CD4-positive, CD25-positive, alpha-beta regulatory T cell (primary cell): ENCODE measurements around the gene NLRP10. TPM values are rescaled to one million over a fixed set of nuclear protein-coding genes. Genes with fewer than 3 reads are reported as not detected.

Experiments
- ATAC-seq, 2 donors: fragments of 150-1000 bp; cut with Tn5 transposase; one replicate each; pipeline ENCODE4 v1.10.0; 2021; ENCODE audit warnings: low read depth in 2 of 2, moderate number of reproducible peaks in 2 of 2, moderate library complexity in 1 of 2
- DNase-seq, 3 donors: peaks; one replicate each; pipeline versions ENCODE4 v3.0.0 to v3.0.0-alpha.2; 2012 to 2022; ENCODE audit warnings: mixed read lengths in 1 of 3
- H3K27ac ChIP-seq: one replicate; pipeline ENCODE4 v1.7.0; 2013; ENCODE audit warnings: mild to moderate bottlenecking, low read length; ENCODE audit not compliant: insufficient read depth, poor library complexity, severe bottlenecking
- H3K27me3 ChIP-seq: one replicate; pipeline ENCODE4 v1.7.0; 2013; ENCODE audit warnings: low read length; ENCODE audit not compliant: control insufficient read depth, insufficient read depth
- H3K36me3 ChIP-seq: one replicate; pipeline ENCODE4 v1.7.0; 2013; ENCODE audit warnings: mild to moderate bottlenecking, low read length, moderate library complexity; ENCODE audit not compliant: control insufficient read depth, insufficient read depth
- H3K4me1 ChIP-seq: 2 replicates; pipeline ENCODE4 v1.7.0; 2013; ENCODE audit warnings: mild to moderate bottlenecking, low read length; ENCODE audit not compliant: insufficient read depth, control insufficient read depth, poor library complexity, severe bottlenecking
- H3K4me3 ChIP-seq: one replicate; pipeline ENCODE4 v1.7.0; 2013; ENCODE audit warnings: low read depth, mild to moderate bottlenecking, low read length, moderate library complexity
- H3K9me3 ChIP-seq, 2 experiments: 1 replicate in 1 of 2; 2 replicates in 1 of 2; pipeline ENCODE4 v1.7.0; 2013; ENCODE audit warnings: low read length in 2 of 2, mild to moderate bottlenecking in 1 of 2, moderate library complexity in 1 of 2; ENCODE audit not compliant: control insufficient read depth in 2 of 2
- H3K27ac Mint-ChIP-seq, 3 donors: one replicate each; pipeline ENCODE4 v1.8.0; 2020 to 2022; ENCODE audit warnings: mild to moderate bottlenecking in 3 of 3, mixed read lengths in 3 of 3, moderate library complexity in 2 of 3
- H3K27me3 Mint-ChIP-seq: one replicate; pipeline ENCODE4 v1.8.0; 2022; ENCODE audit warnings: mild to moderate bottlenecking, mixed read lengths
- H3K36me3 Mint-ChIP-seq: one replicate; pipeline ENCODE4 v1.8.0; 2020; ENCODE audit warnings: mixed read lengths
- H3K4me1 Mint-ChIP-seq, 4 donors: one replicate each; pipeline ENCODE4 v1.8.0; 2020 to 2022; ENCODE audit warnings: mixed read lengths in 4 of 4, mild to moderate bottlenecking in 1 of 4
- H3K4me3 Mint-ChIP-seq, 4 donors: one replicate each; pipeline ENCODE4 v1.8.0; 2020 to 2022; ENCODE audit warnings: mild to moderate bottlenecking in 4 of 4, mixed read lengths in 4 of 4, moderate library complexity in 3 of 4
- H3K9me3 Mint-ChIP-seq, 7 donors: one replicate each; pipeline ENCODE4 v1.8.0; 2020 to 2022; ENCODE audit warnings: mixed read lengths in 7 of 7, mild to moderate bottlenecking in 3 of 7, moderate library complexity in 2 of 7
- polyA plus RNA-seq, 4 donors: library from polyadenylated mRNA; unstranded; fragments of 300-500 nt; fragmentation: Illumina TruSeq; gene quantifications; one replicate each; pipeline ENCODE4 v1.2.3, GENCODE V29; 2021
- total RNA-seq: library from RNA; stranded (reverse); gene quantifications from one replicate; pipeline ENCODE4 v1.2.3, GENCODE V29; 2022

NLRP10 gene
- total and polyA plus RNA-seq, 5 donors from 2014 or later: not detected

- Histone ChIP-seq H3K27ac (peak within 1 kb of the TSS; percentile 75), H3K4me1 (peaks cover 25% of the 10 kb centered on the region), H3K9me3 (no peaks in the 10 kb centered on the region), H3K36me3 (peaks cover 16% of the 10 kb centered on the region), H3K27me3 (no peaks in the 10 kb centered on the region), H3K4me3 (peak within 1 kb of the TSS; percentile 98)
- DNase-seq (peak; percentile 89 to 99 (median 96)), ATAC-seq (peak; percentile 97 to 98)
- Mint-ChIP-seq H3K4me3 (peak within 1 kb of the TSS; percentile 77 to 98 (median 94)), H3K27ac (peak within 1 kb of the TSS; percentile 94 to 100 (median 97)), H3K36me3 (peaks cover 10% of the 10 kb centered on the region), H3K4me1 (peaks cover 21 to 55% (median 41%) of the 10 kb centered on the region in 4 donors), H3K9me3 (no peaks in the 10 kb centered on the region), H3K27me3 (peaks cover 10% of the 10 kb centered on the region)
These were observed 21.7 kb upstream of the NLRP10 start, which contains the start of gene EIF3F for GRCh38 chr11:7986768-7987559. Gene EIF3F, plus strand, starts transcription at chr11:7987337. Its CDS starts 16 bp downstream, at chr11:7987353.

DNA sequence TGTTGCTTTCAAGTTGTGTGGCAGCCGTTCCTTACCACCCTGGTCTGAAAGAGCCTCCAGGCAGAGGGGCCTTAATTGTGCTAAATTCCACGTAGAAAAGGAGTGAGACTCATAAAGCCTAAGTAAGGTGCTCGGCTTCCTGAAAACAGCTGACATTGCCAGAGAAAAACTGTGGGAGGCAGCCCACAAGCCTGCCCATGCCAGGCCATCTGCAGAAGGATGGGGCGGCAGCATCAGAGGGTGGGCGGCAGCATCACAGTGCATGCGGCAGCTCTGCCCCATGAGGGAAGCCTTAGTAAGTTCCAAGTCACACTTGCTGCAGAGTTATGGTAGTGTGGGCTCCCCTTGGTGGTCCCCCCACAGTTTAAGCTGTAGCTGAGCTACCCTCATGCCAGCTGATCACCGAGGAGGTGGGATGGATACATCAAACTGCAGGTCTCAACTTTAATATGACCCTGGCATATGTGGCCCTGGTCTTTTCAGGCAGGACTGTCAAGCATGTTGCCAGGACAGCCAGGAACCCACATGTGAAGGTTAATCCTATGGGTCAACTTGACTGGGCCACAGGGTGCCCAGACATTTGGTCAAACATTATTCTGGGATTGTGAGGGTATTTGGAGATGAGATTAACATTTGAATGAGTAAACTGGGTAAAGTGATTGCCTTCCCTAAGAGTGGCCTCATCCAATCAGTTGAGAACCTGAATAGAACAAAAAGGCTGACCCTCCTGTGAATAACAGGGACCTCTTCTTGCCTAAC is 18.8 kb upstream of the NLRP10 start:
- Histone ChIP-seq H3K9me3 (no peaks in the 10 kb centered on the region), H3K27ac (no peak overlapping the region), H3K4me3 (no peak overlapping the region), H3K4me1 (peaks cover 23% of the 10 kb centered on the region), H3K36me3 (peaks cover 4% of the 10 kb centered on the region), H3K27me3 (no peaks in the 10 kb centered on the region)
- H3K27me3 Mint-ChIP-seq: peaks cover 10% of the 10 kb centered on the region
- H3K4me3 Mint-ChIP-seq: no peak overlapping the region
- peaks cover 3% of the 10 kb centered on the region for H3K36me3 Mint-ChIP-seq
- H3K4me1 Mint-ChIP-seq: peaks cover 8 to 32% (median 21%) of the 10 kb centered on the region in 4 donors
- DNase-seq (no peak), ATAC-seq (no peak)
- H3K9me3 Mint-ChIP-seq: no peaks in the 10 kb centered on the region
- no peak overlapping the region for H3K27ac Mint-ChIP-seq

- ATAC-seq (no peak), DNase-seq (no peak)
- Mint-ChIP-seq H3K27ac (no peak overlapping the region), H3K36me3 (no peaks in the 10 kb centered on the region), H3K4me1 (peaks cover 5 to 19% (median 15%) of the 10 kb centered on the region in 4 donors), H3K27me3 (peaks cover 10% of the 10 kb centered on the region), H3K9me3 (no peaks in the 10 kb centered on the region), H3K4me3 (no peak overlapping the region)
- Histone ChIP-seq H3K9me3 (no peaks in the 10 kb centered on the region), H3K27ac (no peak overlapping the region), H3K4me1 (peaks cover 10% of the 10 kb centered on the region), H3K36me3 (no peaks in the 10 kb centered on the region), H3K27me3 (no peaks in the 10 kb centered on the region), H3K4me3 (no peak overlapping the region)
These were observed 17.4 kb upstream of the NLRP10 start for GRCh38 chr11:7982582-7983119.

GRCh38 chr11:7981619-7982157 is 16.4 kb upstream of the NLRP10 start:
- Mint-ChIP-seq H3K9me3 (no peaks in the 10 kb centered on the region), H3K4me3 (no peak overlapping the region), H3K36me3 (no peaks in the 10 kb centered on the region), H3K4me1 (peaks cover 1 to 12% (median 10%) of the 10 kb centered on the region in 4 donors), H3K27me3 (peaks cover 5% of the 10 kb centered on the region), H3K27ac (no peak overlapping the region)
- H3K36me3 ChIP-seq: no peaks in the 10 kb centered on the region
- no peak overlapping the region for H3K4me3 ChIP-seq
- ATAC-seq (no peak), DNase-seq (no peak)
- H3K27ac ChIP-seq: no peak overlapping the region
- H3K4me1 ChIP-seq: peaks cover 8% of the 10 kb centered on the region
- no peaks in the 10 kb centered on the region for H3K9me3 ChIP-seq
- no peaks in the 10 kb centered on the region for H3K27me3 ChIP-seq

DNA sequence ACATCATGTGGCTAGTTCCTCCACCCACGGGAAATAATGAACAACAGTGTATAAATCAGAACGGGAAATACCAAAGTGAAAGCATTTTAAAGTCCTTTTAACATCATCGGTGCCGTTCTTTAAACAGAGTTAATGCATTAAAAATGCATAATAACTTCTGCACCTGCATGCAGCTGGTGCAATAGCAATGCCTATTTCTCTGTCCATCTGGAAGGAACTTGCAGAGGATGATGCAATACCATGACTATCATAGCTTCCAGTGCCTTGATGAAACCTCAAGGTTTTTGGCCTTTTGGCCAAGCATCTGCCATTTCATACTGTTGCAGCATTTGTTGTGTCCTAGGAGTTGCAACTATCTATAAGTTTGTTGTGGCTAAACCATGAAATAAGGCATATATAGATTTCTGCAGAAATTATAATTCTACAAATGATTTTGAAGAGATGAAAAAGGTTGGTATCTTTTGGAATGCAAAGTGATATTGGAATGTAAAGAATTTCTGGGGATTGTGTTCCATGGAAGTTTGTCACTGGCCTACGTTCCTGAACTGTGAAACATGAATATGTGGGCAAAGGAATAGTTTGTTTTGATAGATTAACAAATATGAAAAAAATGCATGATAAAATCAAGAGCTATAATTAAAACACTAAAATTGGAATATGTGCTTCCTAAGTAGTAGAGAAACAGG is 12.1 kb upstream of the NLRP10 start:
- no peaks in the 10 kb centered on the region for H3K36me3 Mint-ChIP-seq
- H3K4me1 Mint-ChIP-seq: no peaks in the 10 kb centered on the region

DNA sequence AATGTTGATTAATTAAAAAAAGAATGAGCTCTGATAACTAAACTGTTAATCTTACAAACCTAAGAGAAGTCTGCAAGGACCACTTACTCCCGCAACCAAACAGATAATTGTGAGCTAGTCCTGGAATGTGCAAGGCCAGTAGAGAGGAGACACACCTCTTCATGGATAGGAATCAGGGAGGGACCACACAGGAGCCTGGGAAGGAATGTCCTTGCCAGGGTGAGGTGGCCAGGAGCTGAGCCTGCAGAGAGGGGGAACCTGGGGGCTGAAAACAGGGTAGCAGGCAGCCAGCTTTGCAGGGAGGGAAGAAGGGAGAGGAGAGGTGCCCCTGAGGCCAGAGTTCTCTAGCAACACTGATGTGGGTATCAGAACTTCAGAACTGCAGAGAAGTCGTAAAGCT is 9.4 kb upstream of the NLRP10 start:
- Histone ChIP-seq H3K27ac (no peak overlapping the region), H3K4me1 (no peaks in the 10 kb centered on the region), H3K4me3 (no peak overlapping the region), H3K9me3 (no peaks in the 10 kb centered on the region), H3K27me3 (peaks cover 17% of the 10 kb centered on the region), H3K36me3 (no peaks in the 10 kb centered on the region)
- no peak overlapping the region for H3K27ac Mint-ChIP-seq
- H3K4me3 Mint-ChIP-seq: no peak overlapping the region
- ATAC-seq: no peak
- DNase-seq: no peak
- no peaks in the 10 kb centered on the region for H3K36me3 Mint-ChIP-seq
- H3K27me3 Mint-ChIP-seq: peaks cover 4% of the 10 kb centered on the region
- peaks cover 0 to 3% (median 0%) of the 10 kb centered on the region in 7 donors for H3K9me3 Mint-ChIP-seq
- H3K4me1 Mint-ChIP-seq: no peaks in the 10 kb centered on the region

More for the DNA sequence above, 12.1 kb upstream of the NLRP10 start:
- Histone ChIP-seq H3K9me3 (no peaks in the 10 kb centered on the region), H3K4me3 (no peak overlapping the region), H3K27ac (no peak overlapping the region), H3K4me1 (no peaks in the 10 kb centered on the region), H3K36me3 (no peaks in the 10 kb centered on the region), H3K27me3 (peaks cover 6% of the 10 kb centered on the region)
- DNase-seq (no peak), ATAC-seq (no peak)
- Mint-ChIP-seq H3K27ac (no peak overlapping the region), H3K4me3 (no peak overlapping the region), H3K9me3 (no peaks in the 10 kb centered on the region), H3K27me3 (no peaks in the 10 kb centered on the region)

DNA sequence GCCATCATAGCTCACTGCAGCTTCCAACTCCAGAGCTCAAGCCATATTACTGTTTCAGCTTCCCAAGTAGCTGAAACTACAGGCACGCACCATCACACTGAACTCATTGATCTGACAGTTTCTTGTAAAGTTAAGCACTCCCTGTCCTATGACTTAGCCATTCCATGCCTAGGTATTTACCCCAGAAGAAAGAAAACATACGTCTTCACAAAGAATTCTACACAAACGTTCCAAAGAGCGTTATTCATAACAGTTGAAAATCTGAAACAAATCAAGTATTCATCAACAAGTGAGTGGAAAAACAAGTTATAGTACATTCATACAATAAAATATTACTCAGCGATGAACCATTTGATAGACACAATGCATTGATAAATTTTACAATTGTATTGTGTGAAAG is 7.8 kb upstream of the NLRP10 start:
- ATAC-seq: no peak
- Mint-ChIP-seq H3K27me3 (peaks cover 4% of the 10 kb centered on the region), H3K9me3 (peaks cover 0 to 3% (median 0%) of the 10 kb centered on the region in 7 donors), H3K36me3 (no peaks in the 10 kb centered on the region), H3K4me3 (no peak overlapping the region), H3K4me1 (no peaks in the 10 kb centered on the region), H3K27ac (no peak overlapping the region)
- Histone ChIP-seq H3K4me1 (no peaks in the 10 kb centered on the region), H3K27me3 (peaks cover 17% of the 10 kb centered on the region), H3K27ac (no peak overlapping the region), H3K9me3 (no peaks in the 10 kb centered on the region), H3K36me3 (no peaks in the 10 kb centered on the region), H3K4me3 (no peak overlapping the region)
- no peak for DNase-seq
